ENCODE data around the gene PVR.

DNA sequence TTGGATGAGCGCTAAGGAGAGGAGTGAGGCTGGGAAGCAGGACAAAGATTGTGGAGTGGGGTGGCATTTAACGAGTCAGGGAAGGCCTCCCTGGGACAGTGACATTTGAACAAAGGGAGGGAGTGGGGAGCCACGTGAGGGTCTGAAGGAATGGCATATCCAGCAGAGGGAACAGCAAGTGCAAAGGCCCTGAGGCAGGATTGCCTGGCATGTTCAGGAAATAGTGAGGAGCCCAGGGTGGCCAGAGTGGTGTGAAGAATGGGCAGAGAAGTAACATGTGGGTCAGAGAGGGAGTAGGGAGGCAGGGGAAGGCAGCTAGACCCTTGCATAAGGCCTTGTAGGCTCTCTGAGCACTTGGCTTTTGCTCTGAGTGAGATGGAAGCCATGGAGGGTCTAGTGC lies 14.9 kb upstream of the PVR start:
- TF ChIP-seq CTCF (conservative IDR thresholded peaks at IDR 0.05) (no peak), EZH2 (IDR thresholded peaks at IDR 0.05; ENCODE audit: low read depth) (no peak)
